GM23338 (cell line): ENCODE results near the gene PPP1R13L.

Experiments used
- CREB1 ChIP-seq: fragments of 250-450 bp; sonication (Bioruptor Pico); IDR thresholded peaks from 2 replicates; pipeline ENCODE4 v1.5.0; 2020; ENCODE audit warnings: low read depth, mild to moderate bottlenecking, moderate library complexity
- EZH2 ChIP-seq: fragments of 200-600 bp; sonication (generic); IDR thresholded peaks from one replicate; pipeline ENCODE4 v1.8.0; 2017; ENCODE audit warnings: antibody characterized with exemption, mild to moderate bottlenecking, low read depth; ENCODE audit not compliant: unreplicated experiment
- EZH2phosphoT487 ChIP-seq: fragments of 200-600 bp; sonication (generic); IDR thresholded peaks from one replicate; pipeline ENCODE4 v1.8.1; 2018; ENCODE audit warnings: antibody characterized with exemption; ENCODE audit not compliant: unreplicated experiment
- JUNB ChIP-seq: IDR thresholded peaks from one replicate; pipeline ENCODE4 v1.6.1; 2016; ENCODE audit warnings: antibody characterized with exemption; ENCODE audit not compliant: unreplicated experiment
- POLR2AphosphoS5 ChIP-seq: IDR thresholded peaks from 2 replicates; pipeline ENCODE4 v1.6.1; 2016; ENCODE audit warnings: antibody characterized with exemption, low read depth
- TF ChIP-seq, protein P1 (sequence below), 2 experiments: fragments of 200-600 bp in 1 of 2; sonication (generic) in 1 of 2; conservative IDR thresholded peaks; 2 replicates each; pipeline versions ENCODE4 v1.5.1 to v1.6.1; 2016 to 2017; ENCODE audit warnings: antibody characterized with exemption in 2 of 2, low read depth in 2 of 2, mild to moderate bottlenecking in 2 of 2, moderate library complexity in 1 of 2
- TF ChIP-seq, protein P2 (sequence below): IDR thresholded peaks from one replicate; pipeline ENCODE4 v1.6.1; 2018; ENCODE audit warnings: antibody characterized with exemption; ENCODE audit not compliant: unreplicated experiment

DNA sequence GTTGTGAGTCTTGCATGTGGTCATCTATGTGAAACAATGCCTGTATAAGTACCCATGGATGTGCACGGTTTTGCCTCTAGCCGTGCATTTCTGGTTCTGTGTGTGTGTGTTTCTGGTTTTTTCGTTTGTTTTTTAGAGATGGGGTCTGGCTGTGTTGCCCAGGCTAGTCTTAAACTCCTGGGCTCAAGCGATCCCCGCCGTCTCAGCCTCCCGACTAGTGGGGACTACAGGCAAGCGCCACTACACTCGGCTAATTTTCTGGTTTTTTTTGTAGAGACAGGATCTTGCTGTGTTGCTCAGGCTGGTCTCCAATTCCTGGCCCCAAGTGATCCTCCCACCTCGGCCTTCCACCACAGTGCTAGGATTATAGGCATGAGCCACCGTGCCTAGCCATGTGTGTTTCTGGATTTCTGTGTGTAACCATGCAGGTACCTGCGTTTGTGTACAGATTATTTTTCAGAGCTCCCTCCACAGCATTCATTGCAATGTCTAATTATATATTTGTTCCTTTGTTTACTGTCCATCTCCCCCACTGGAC is 47.0 kb upstream of the PPP1R13L start:
- TF ChIP-seq JUNB, result no peak
- TF ChIP-seq, protein P1, sequence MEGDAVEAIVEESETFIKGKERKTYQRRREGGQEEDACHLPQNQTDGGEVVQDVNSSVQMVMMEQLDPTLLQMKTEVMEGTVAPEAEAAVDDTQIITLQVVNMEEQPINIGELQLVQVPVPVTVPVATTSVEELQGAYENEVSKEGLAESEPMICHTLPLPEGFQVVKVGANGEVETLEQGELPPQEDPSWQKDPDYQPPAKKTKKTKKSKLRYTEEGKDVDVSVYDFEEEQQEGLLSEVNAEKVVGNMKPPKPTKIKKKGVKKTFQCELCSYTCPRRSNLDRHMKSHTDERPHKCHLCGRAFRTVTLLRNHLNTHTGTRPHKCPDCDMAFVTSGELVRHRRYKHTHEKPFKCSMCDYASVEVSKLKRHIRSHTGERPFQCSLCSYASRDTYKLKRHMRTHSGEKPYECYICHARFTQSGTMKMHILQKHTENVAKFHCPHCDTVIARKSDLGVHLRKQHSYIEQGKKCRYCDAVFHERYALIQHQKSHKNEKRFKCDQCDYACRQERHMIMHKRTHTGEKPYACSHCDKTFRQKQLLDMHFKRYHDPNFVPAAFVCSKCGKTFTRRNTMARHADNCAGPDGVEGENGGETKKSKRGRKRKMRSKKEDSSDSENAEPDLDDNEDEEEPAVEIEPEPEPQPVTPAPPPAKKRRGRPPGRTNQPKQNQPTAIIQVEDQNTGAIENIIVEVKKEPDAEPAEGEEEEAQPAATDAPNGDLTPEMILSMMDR (conservative IDR thresholded peaks at IDR 0.05; ENCODE audit: low read depth in 2 of 2), result no peak
- no peak for TF ChIP-seq POLR2AphosphoS5
- TF ChIP-seq EZH2, result no peak
- TF ChIP-seq, protein P2, sequence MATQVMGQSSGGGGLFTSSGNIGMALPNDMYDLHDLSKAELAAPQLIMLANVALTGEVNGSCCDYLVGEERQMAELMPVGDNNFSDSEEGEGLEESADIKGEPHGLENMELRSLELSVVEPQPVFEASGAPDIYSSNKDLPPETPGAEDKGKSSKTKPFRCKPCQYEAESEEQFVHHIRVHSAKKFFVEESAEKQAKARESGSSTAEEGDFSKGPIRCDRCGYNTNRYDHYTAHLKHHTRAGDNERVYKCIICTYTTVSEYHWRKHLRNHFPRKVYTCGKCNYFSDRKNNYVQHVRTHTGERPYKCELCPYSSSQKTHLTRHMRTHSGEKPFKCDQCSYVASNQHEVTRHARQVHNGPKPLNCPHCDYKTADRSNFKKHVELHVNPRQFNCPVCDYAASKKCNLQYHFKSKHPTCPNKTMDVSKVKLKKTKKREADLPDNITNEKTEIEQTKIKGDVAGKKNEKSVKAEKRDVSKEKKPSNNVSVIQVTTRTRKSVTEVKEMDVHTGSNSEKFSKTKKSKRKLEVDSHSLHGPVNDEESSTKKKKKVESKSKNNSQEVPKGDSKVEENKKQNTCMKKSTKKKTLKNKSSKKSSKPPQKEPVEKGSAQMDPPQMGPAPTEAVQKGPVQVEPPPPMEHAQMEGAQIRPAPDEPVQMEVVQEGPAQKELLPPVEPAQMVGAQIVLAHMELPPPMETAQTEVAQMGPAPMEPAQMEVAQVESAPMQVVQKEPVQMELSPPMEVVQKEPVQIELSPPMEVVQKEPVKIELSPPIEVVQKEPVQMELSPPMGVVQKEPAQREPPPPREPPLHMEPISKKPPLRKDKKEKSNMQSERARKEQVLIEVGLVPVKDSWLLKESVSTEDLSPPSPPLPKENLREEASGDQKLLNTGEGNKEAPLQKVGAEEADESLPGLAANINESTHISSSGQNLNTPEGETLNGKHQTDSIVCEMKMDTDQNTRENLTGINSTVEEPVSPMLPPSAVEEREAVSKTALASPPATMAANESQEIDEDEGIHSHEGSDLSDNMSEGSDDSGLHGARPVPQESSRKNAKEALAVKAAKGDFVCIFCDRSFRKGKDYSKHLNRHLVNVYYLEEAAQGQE, result no peak
- no peak for TF ChIP-seq EZH2phosphoT487
- TF ChIP-seq CREB1 (CRISPR knock-in tag), result no peak
